Tibial nerve (tissue), 4 donors: ENCODE data around the gene TPM1. TPM values are rescaled to one million over a fixed set of nuclear protein-coding genes. Genes with fewer than 3 reads are reported as not detected.

Source experiments
- DNase-seq, 2 donors: peaks; one replicate each; pipeline ENCODE4 v3.0.0-alpha.2; 2019; ENCODE audit warnings: low spot score in 2 of 2
- H3K27ac ChIP-seq, 4 donors: fragments of 200-600 bp; sonication (generic) in 3 of 4; one replicate each; pipeline ENCODE4 v1.5.1; 2017 to 2019; ENCODE audit warnings: mild to moderate bottlenecking in 1 of 4
- H3K27me3 ChIP-seq, 2 donors: fragments of 200-600 bp; sonication (generic) in 1 of 2; one replicate each; pipeline versions ENCODE4 v1.5.1 to v1.6.0; 2017 to 2019
- H3K36me3 ChIP-seq, 3 donors: fragments of 200-600 bp; sonication (generic); one replicate each; pipeline ENCODE4 v1.5.1; 2018 to 2019
- H3K4me1 ChIP-seq, 4 donors: fragments of 200-600 bp; sonication (generic) in 3 of 4; one replicate each; pipeline ENCODE4 v1.5.1; 2017 to 2019
- H3K4me3 ChIP-seq, 4 donors: fragments of 200-600 bp; sonication (generic) in 3 of 4; one replicate each; pipeline ENCODE4 v1.5.1; 2017 to 2019; ENCODE audit warnings: mild to moderate bottlenecking in 1 of 4, moderate library complexity in 1 of 4
- H3K9me3 ChIP-seq, 4 donors: fragments of 200-600 bp; sonication (generic) in 3 of 4; one replicate each; pipeline ENCODE4 v1.5.1; 2017 to 2019
- EP300 ChIP-seq, 2 donors: sonication (generic); formaldehyde crosslinking; IDR thresholded peaks; one replicate each; pipeline ENCODE4 v1.6.1; 2017; ENCODE audit warnings: antibody characterized with exemption in 2 of 2, mild to moderate bottlenecking in 1 of 2
- POLR2A ChIP-seq, 2 donors: fragments of 450-650 bp; IDR thresholded peaks; one replicate each; pipeline ENCODE4 v1.6.1; 2017; ENCODE audit warnings: antibody characterized with exemption in 2 of 2, mild to moderate bottlenecking in 2 of 2, moderate library complexity in 2 of 2
- WGBS, 2 donors: methylation state at CpG; one replicate each; pipeline ENCODE4 v1.1.5; 2018; 5-methylcytosine and 5-hydroxymethylcytosine counted together
- total RNA-seq, 4 donors: library from RNA; depleted of rRNA; stranded (reverse); fragments of >200 nt; gene quantifications; one replicate each; pipeline ENCODE4 v1.1.0, GENCODE V29; 2016
- TF ChIP-seq, protein P1 (sequence below), 5 experiments: fragments of 200-600 bp in 3 of 5; fragments of 450-650 bp in 2 of 5; sonication (generic) in 3 of 5; IDR thresholded peaks; one replicate each; pipeline ENCODE4 v1.5.1; 2016 to 2019; ENCODE audit warnings: antibody characterized with exemption in 5 of 5, mild to moderate bottlenecking in 3 of 5, moderate library complexity in 2 of 5

TPM1 gene
- total RNA-seq, 4 donors from 2014 or later = 311 to 468 (median 366) TPM

DNA sequence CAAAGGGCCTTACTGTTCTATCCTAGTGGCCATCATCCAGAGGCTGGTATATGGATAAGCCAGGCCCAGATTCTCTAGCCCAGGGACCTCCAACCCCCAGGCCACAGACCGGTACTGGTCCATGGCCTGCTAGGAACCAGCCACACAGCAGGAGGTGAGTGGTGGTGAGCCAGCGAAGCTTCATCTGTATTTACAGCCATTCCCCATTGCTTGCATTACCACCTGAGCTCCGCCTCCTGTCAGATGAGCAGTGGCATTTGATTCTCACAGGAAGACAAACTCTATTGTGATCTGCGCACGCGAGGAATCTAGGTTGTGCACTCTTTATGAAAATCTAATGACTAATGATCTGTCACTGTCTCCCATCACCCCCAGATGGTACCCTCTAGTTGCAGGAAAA lies 30.1 kb upstream of the TPM1 start:
- Histone ChIP-seq H3K27me3 (no peaks in the 10 kb centered on the region), H3K9me3 (no peaks in the 10 kb centered on the region), H3K27ac (no peak overlapping the region), H3K4me1 (peaks cover 0 to 23% (median 0%) of the 10 kb centered on the region in 4 donors), H3K4me3 (no peak overlapping the region), H3K36me3 (no peaks in the 10 kb centered on the region)
- no peak for DNase-seq
- TF ChIP-seq EP300 (IDR thresholded peaks at IDR 0.05) = no peak
- 91 to 95% methylated on average over 5 to 6 of the region's 6 CpGs for WGBS, 2 donors

- H3K4me1 ChIP-seq = peaks cover 0 to 23% (median 0%) of the 10 kb centered on the region in 4 donors
- H3K4me3 ChIP-seq = no peak overlapping the region
- no peaks in the 10 kb centered on the region for H3K36me3 ChIP-seq
- peak overlapping the region in 1 of 4 donors; percentile 42 for H3K27ac ChIP-seq
- TF ChIP-seq, protein P1, sequence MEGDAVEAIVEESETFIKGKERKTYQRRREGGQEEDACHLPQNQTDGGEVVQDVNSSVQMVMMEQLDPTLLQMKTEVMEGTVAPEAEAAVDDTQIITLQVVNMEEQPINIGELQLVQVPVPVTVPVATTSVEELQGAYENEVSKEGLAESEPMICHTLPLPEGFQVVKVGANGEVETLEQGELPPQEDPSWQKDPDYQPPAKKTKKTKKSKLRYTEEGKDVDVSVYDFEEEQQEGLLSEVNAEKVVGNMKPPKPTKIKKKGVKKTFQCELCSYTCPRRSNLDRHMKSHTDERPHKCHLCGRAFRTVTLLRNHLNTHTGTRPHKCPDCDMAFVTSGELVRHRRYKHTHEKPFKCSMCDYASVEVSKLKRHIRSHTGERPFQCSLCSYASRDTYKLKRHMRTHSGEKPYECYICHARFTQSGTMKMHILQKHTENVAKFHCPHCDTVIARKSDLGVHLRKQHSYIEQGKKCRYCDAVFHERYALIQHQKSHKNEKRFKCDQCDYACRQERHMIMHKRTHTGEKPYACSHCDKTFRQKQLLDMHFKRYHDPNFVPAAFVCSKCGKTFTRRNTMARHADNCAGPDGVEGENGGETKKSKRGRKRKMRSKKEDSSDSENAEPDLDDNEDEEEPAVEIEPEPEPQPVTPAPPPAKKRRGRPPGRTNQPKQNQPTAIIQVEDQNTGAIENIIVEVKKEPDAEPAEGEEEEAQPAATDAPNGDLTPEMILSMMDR (IDR thresholded peaks at IDR 0.05) = no peak
- TF ChIP-seq EP300 (IDR thresholded peaks at IDR 0.05) (no peak), POLR2A (IDR thresholded peaks at IDR 0.05) (no peak)
- peak in 1 of 2 donors; percentile 23 for DNase-seq
- H3K9me3 ChIP-seq = peaks cover 0 to 2% (median 0%) of the 10 kb centered on the region in 4 donors
- whole genome bisulfite sequencing, 2 donors = 47 to 63% methylated on average over 11 of the region's 11 CpGs
- no peaks in the 10 kb centered on the region for H3K27me3 ChIP-seq
These were observed 29.3 kb upstream of the TPM1 start for GRCh38 chr15:63013052-63013808.

GRCh38 chr15:63014578-63014977 lies 28.0 kb upstream of the TPM1 start:
- DNase-seq = no peak
- Histone ChIP-seq H3K4me1 (peaks cover 0 to 23% (median 0%) of the 10 kb centered on the region in 4 donors), H3K27ac (no peak overlapping the region), H3K9me3 (peaks cover 0 to 4% (median 0%) of the 10 kb centered on the region in 4 donors), H3K36me3 (no peaks in the 10 kb centered on the region), H3K27me3 (no peaks in the 10 kb centered on the region), H3K4me3 (no peak overlapping the region)
- TF ChIP-seq EP300 (IDR thresholded peaks at IDR 0.05) = no peak
- TF ChIP-seq POLR2A (IDR thresholded peaks at IDR 0.05) = no peak
- TF ChIP-seq, protein P1 (IDR thresholded peaks at IDR 0.05) = no peak
- 77 to 80% methylated on average over 4 of the region's 4 CpGs for WGBS, 2 donors

DNA sequence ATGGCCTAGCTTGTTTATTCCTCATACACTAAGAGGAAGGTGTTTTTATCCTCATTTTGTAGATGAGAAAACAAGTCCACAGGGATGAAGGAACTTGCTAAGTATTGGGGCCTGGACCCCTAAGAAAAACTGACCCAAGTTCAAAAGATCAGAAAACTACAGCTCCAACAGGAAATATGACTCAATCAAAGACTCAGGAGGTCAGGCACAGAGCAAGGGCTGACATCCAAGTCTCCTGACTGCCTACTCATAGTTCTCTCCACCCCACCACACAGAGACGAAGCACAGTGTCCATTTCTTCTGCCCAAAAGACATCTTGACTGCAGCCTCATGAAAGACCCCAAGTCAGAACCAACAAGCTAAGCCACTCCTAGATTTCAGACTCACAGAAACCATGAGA lies 26.9 kb upstream of the TPM1 start:
- peak in 1 of 2 donors; percentile 64 for TF ChIP-seq EP300 (IDR thresholded peaks at IDR 0.05)
- TF ChIP-seq, protein P1 (IDR thresholded peaks at IDR 0.05) = no peak
- DNase-seq = peak in 1 of 2 donors; percentile 68
- H3K4me3 ChIP-seq = no peak overlapping the region
- no peaks in the 10 kb centered on the region for H3K36me3 ChIP-seq
- peak overlapping the region in 2 of 4 donors; percentile 49 to 78 for H3K27ac ChIP-seq
- no peaks in the 10 kb centered on the region for H3K27me3 ChIP-seq
- 6 to 13% methylated on average over 1 of the region's 1 CpG for WGBS, 2 donors
- peaks cover 0 to 23% (median 0%) of the 10 kb centered on the region in 4 donors for H3K4me1 ChIP-seq
- H3K9me3 ChIP-seq = peaks cover 0 to 4% (median 0%) of the 10 kb centered on the region in 4 donors

DNA sequence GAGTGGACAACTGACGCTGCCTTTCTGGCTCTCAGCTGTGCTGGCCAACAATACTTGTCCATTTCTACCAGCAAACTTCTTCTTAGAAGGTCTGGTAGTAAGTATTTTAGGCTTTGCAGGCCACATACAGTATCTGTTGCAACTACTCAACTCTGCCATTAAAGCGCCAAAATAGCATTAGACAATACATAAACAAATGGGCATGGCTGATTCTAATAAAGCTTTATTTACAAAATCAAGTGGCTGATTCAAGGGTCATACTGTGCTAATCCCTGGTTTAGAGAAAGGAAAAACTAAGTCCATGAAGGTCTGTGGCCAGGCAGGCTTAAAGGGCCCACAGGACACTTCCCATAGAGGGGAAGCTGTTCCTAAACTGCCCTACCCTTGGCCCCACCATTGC lies 26.3 kb upstream of the TPM1 start:
- 85% methylated on average over 2 of the region's 2 CpGs for WGBS, 2 donors
- Histone ChIP-seq H3K9me3 (peaks cover 0 to 4% (median 0%) of the 10 kb centered on the region in 4 donors), H3K36me3 (no peaks in the 10 kb centered on the region), H3K27ac (peak overlapping the region in 2 of 4 donors; percentile 49 to 78), H3K4me1 (peaks cover 0 to 23% (median 0%) of the 10 kb centered on the region in 4 donors), H3K4me3 (no peak overlapping the region), H3K27me3 (no peaks in the 10 kb centered on the region)
- DNase-seq = no peak
- TF ChIP-seq, protein P1 (IDR thresholded peaks at IDR 0.05) = no peak
- no peak for TF ChIP-seq POLR2A (IDR thresholded peaks at IDR 0.05)
- no peak for TF ChIP-seq EP300 (IDR thresholded peaks at IDR 0.05)
